SK-N-MC (cell line): ENCODE results near the gene GRM8.

Experiments used
- EZH2 ChIP-seq: fragments of 200-600 bp; sonication (generic); IDR thresholded peaks from one replicate; pipeline ENCODE4 v1.6.1; 2017; ENCODE audit warnings: antibody characterized with exemption
- FOXP2 ChIP-seq: optimal IDR thresholded peaks from 2 replicates; pipeline ENCODE3; 2011; ENCODE audit warnings: mild to moderate bottlenecking, moderate library complexity; ENCODE audit not compliant: insufficient read depth; ENCODE audit errors: extremely low read length, control extremely low read depth
- POLR2AphosphoS5 ChIP-seq: IDR thresholded peaks from 2 replicates; pipeline ENCODE4 v1.6.1; 2012; ENCODE audit warnings: mild to moderate bottlenecking, low read depth, low read length, borderline replicate concordance

DNA sequence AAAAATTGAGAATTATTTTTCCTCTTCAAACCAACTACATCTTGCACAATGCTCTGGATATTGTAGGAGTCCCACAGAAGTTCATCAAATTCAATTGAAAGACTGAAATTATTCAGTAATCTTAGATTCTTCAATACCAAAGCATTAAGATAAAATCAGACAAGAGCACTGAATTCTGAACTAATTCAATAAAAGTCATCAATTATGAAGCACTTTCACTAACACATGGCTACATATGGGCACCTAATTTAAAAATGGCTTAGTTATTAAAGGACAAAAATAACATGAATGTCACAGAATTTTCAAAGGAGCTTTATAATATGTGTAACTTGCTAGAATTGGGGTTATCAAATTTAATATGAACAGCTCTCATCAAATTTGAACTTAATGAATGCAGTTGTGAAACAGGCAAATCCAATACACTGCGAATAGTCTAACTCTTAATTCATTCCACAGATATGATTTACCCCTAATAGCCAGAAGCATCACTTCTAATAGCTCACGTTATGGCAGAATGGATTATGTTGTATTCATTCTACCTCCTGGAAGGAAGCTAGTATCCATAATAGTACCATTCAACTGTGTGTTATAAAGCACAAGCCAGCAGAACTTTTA lies 116.8 kb downstream of the GRM8 start:
- TF ChIP-seq POLR2AphosphoS5 (no peak), EZH2 (no peak), FOXP2 (no peak)
